GM23248 (cell line): ENCODE results near the gene IGFBPL1. TPM values are rescaled to one million over a fixed set of nuclear protein-coding genes. Genes with fewer than 3 reads are reported as not detected.

Experiments used
- DNase-seq: peaks from one replicate; pipeline ENCODE4 v3.0.0-alpha.2; 2015
- H2AFZ ChIP-seq: fragments of 200-600 bp; sonication (generic); 2 replicates; pipeline ENCODE4 v1.6.1; 2016; ENCODE audit warnings: antibody characterized with exemption
- H3F3A ChIP-seq: fragments of 200-600 bp; sonication (generic); 2 replicates; pipeline ENCODE4 v1.6.1; 2016; ENCODE audit warnings: mild to moderate bottlenecking, antibody characterized with exemption, mixed run types; ENCODE audit not compliant: insufficient read depth
- H3K27ac ChIP-seq: fragments of 200-600 bp; sonication (generic); 2 replicates; pipeline ENCODE4 v1.5.1; 2016; ENCODE audit warnings: mild to moderate bottlenecking
- H3K27me3 ChIP-seq: fragments of 200-600 bp; sonication (generic); replicated peaks from 2 replicates; pipeline ENCODE4 v1.6.1; 2016; ENCODE audit warnings: mild to moderate bottlenecking; ENCODE audit not compliant: insufficient read depth
- H3K36me3 ChIP-seq: fragments of 200-600 bp; sonication (generic); 2 replicates; pipeline ENCODE4 v1.6.1; 2016; ENCODE audit warnings: low read depth, mild to moderate bottlenecking
- H3K4me1 ChIP-seq: fragments of 200-600 bp; sonication (generic); 2 replicates; pipeline ENCODE4 v1.6.1; 2016; ENCODE audit warnings: mild to moderate bottlenecking; ENCODE audit not compliant: insufficient read depth
- H3K4me2 ChIP-seq: fragments of 200-600 bp; sonication (generic); one replicate; pipeline ENCODE4 v1.6.1; 2016; ENCODE audit warnings: mild to moderate bottlenecking; ENCODE audit not compliant: unreplicated experiment
- H3K4me3 ChIP-seq: fragments of 200-600 bp; sonication (generic); 2 replicates; pipeline ENCODE4 v1.5.1; 2016; ENCODE audit warnings: mild to moderate bottlenecking
- H3K79me2 ChIP-seq: fragments of 200-600 bp; sonication (generic); 2 replicates; pipeline ENCODE4 v1.6.1; 2016; ENCODE audit warnings: mild to moderate bottlenecking; ENCODE audit not compliant: insufficient read depth
- H3K9ac ChIP-seq: fragments of 200-600 bp; sonication (generic); 2 replicates; pipeline ENCODE4 v1.6.1; 2016; ENCODE audit warnings: mild to moderate bottlenecking
- H3K9me2 ChIP-seq: fragments of 200-600 bp; sonication (generic); 2 replicates; pipeline ENCODE4 v1.6.1; 2016; ENCODE audit warnings: mixed run types, mild to moderate bottlenecking, moderate library complexity; ENCODE audit not compliant: insufficient read depth
- H3K9me3 ChIP-seq: fragments of 200-600 bp; sonication (generic); one replicate; pipeline ENCODE4 v1.6.1; 2017; ENCODE audit warnings: low read depth
- H4K20me1 ChIP-seq: fragments of 200-600 bp; sonication (generic); 2 replicates; pipeline ENCODE4 v1.6.0; 2016; ENCODE audit not compliant: insufficient read depth
- EZH2 ChIP-seq: fragments of 200-600 bp; sonication (generic); IDR thresholded peaks from 2 replicates; pipeline ENCODE4 v1.6.1; 2018; ENCODE audit warnings: antibody characterized with exemption, mild to moderate bottlenecking; ENCODE audit not compliant: insufficient read depth, poor library complexity, severe bottlenecking
- EZH2phosphoT487 ChIP-seq: fragments of 200-600 bp; sonication (generic); IDR thresholded peaks from 2 replicates; pipeline ENCODE4 v1.6.1; 2018; ENCODE audit warnings: antibody characterized with exemption, moderate library complexity, mild to moderate bottlenecking, low read depth; ENCODE audit not compliant: insufficient read depth
- WGBS, 2 experiments: methylation state at CpG; one replicate each; pipeline ENCODE4 v1.1.6; 2015 to 2017; ENCODE audit warnings: low lambda C conversion rate in 2 of 2, low coverage in 1 of 2; ENCODE audit errors: missing lambda C conversion rate in 2 of 2; 5-methylcytosine and 5-hydroxymethylcytosine counted together
- in situ Hi-C: fragments of 300-500 bp; cut with MboI; formaldehyde crosslinking; loops from 2 replicates; pipeline ENCODE4 v1.15.0; 2020
- polyA plus RNA-seq: library from polyadenylated mRNA; unstranded; fragments of >200 nt; fragmentation: Nextera tagmentation; extraction: Ambion mirVana; gene quantifications from 2 replicates; pipeline ENCODE4 v1.2.1, GENCODE V29; 2016
- total RNA-seq: library from RNA; depleted of rRNA; stranded (reverse); fragments of >200 nt; shearing (Covaris generic); gene quantifications from 2 replicates; pipeline ENCODE4 v1.2.3, GENCODE V29; 2014; rRNA removed

Gene IGFBPL1
- total and polyA plus RNA-seq, 2 experiments from 2014 or later = 0.34 to 0.76 TPM

GRCh38 chr9:38359297-38359653, 65.0 kb downstream of the IGFBPL1 start:
- WGBS, 2 experiments = 85 to 90% methylated on average over 6 of the region's 6 CpGs
- in situ Hi-C loops = loop anchor here (25.0 kb wide), 1 partner anchor 197 kb away; no protein-coding TSS in a partner anchor

GRCh38 chr9:38358390-38359296, 65.6 kb downstream of the IGFBPL1 start:
- Histone ChIP-seq H3K9me2 (no peaks in the 10 kb centered on the region), H3F3A (no peaks in the 10 kb centered on the region), H3K9me3 (no peaks in the 10 kb centered on the region), H3K4me3 (no peak overlapping the region), H3K36me3 (no peaks in the 10 kb centered on the region), H2AFZ (no peak overlapping the region), H3K27ac (no peak overlapping the region), H3K9ac (no peak overlapping the region), H4K20me1 (no peaks in the 10 kb centered on the region), H3K27me3 (no peaks in the 10 kb centered on the region), H3K4me2 (no peak overlapping the region), H3K79me2 (no peaks in the 10 kb centered on the region), H3K4me1 (0 out of 2 replicates have a peak, but pooled peaks cover 3% of the 10 kb centered on the region)
- in situ Hi-C loops = loop anchor here (25.0 kb wide), 1 partner anchor 196 kb away; no protein-coding TSS in a partner anchor
- 68% methylated on average over 9 of the region's 9 CpGs for WGBS, 2 experiments
- DNase-seq = no peak
- TF ChIP-seq EZH2 = no peak

More at GRCh38 chr9:38359297-38359653, 65.0 kb downstream of the IGFBPL1 start:
- no peaks in the 10 kb centered on the region for H3F3A ChIP-seq
- no peak overlapping the region for H3K27ac ChIP-seq
- no peaks in the 10 kb centered on the region for H3K36me3 ChIP-seq
- 0 out of 2 replicates have a peak, but pooled peaks cover 3% of the 10 kb centered on the region for H3K4me1 ChIP-seq
- H3K9ac ChIP-seq = no peak overlapping the region
- no peak for DNase-seq
- H3K27me3 ChIP-seq = no peaks in the 10 kb centered on the region
- no peaks in the 10 kb centered on the region for H3K9me3 ChIP-seq
- no peak overlapping the region for H3K4me3 ChIP-seq
- H4K20me1 ChIP-seq = no peaks in the 10 kb centered on the region
- H3K9me2 ChIP-seq = no peaks in the 10 kb centered on the region
- no peaks in the 10 kb centered on the region for H3K79me2 ChIP-seq
- TF ChIP-seq EZH2 = no peak
- TF ChIP-seq EZH2phosphoT487 = no peak
- no peak overlapping the region for H2AFZ ChIP-seq
- H3K4me2 ChIP-seq = no peak overlapping the region

- no peak for TF ChIP-seq EZH2
- no peak for TF ChIP-seq EZH2phosphoT487
- in situ Hi-C loops = loop anchor here (25.0 kb wide), 1 partner anchor 195 kb away; no protein-coding TSS in a partner anchor
- Histone ChIP-seq H3K79me2 (no peaks in the 10 kb centered on the region), H2AFZ (no peak overlapping the region), H3K9me2 (no peaks in the 10 kb centered on the region), H3K9ac (no peak overlapping the region), H3K4me2 (no peak overlapping the region), H3F3A (no peaks in the 10 kb centered on the region), H3K27me3 (0 out of 2 replicates have a peak, but pooled peaks cover 6% of the 10 kb centered on the region), H3K36me3 (no peaks in the 10 kb centered on the region), H3K27ac (no peak overlapping the region), H3K9me3 (no peaks in the 10 kb centered on the region), H3K4me1 (no peaks in the 10 kb centered on the region), H4K20me1 (no peaks in the 10 kb centered on the region), H3K4me3 (no peak overlapping the region)
- DNase-seq = no peak
- WGBS, 2 experiments = 85 to 87% methylated on average over 5 of the region's 5 CpGs
These were observed 66.7 kb downstream of the IGFBPL1 start for GRCh38 chr9:38357350-38358114.

- Histone ChIP-seq H3K4me1 (no peaks in the 10 kb centered on the region), H3K9ac (no peak overlapping the region), H3K9me3 (no peaks in the 10 kb centered on the region), H3K27me3 (0 out of 2 replicates have a peak, but pooled peaks cover 11% of the 10 kb centered on the region), H3K79me2 (no peaks in the 10 kb centered on the region), H3K4me3 (no peak overlapping the region), H3K36me3 (no peaks in the 10 kb centered on the region), H3K4me2 (no peak overlapping the region), H3K27ac (no peak overlapping the region), H3F3A (no peaks in the 10 kb centered on the region), H3K9me2 (no peaks in the 10 kb centered on the region), H2AFZ (no peak overlapping the region), H4K20me1 (no peaks in the 10 kb centered on the region)
- WGBS, 2 experiments = 57 to 68% methylated on average over 5 of the region's 5 CpGs
- in situ Hi-C loops = loop anchor here (25.0 kb wide), 1 partner anchor 195 kb away; no protein-coding TSS in a partner anchor
- DNase-seq = no peak
- TF ChIP-seq EZH2phosphoT487 = no peak
- TF ChIP-seq EZH2 = no peak
These were observed 67.4 kb downstream of the IGFBPL1 start for GRCh38 chr9:38356851-38357250.

Other genes starting within 250 kb of the IGFBPL1 start
- gene ALDH1B1, start 31.8 kb downstream of the IGFBPL1 start, total RNA-seq = 25.7 and 26.9 TPM in 2 replicates
- gene ALDH1B1, start 31.8 kb downstream of the IGFBPL1 start, polyA plus RNA-seq = 39.4 and 39.5 TPM in 2 replicates
- gene ANKRD18A, start 196.1 kb upstream of the IGFBPL1 start, total RNA-seq = not detected in 2 replicates
- gene ANKRD18A, start 196.1 kb upstream of the IGFBPL1 start, polyA plus RNA-seq = not detected in 2 replicates